GM19025 (cell line): ENCODE data around the gene DIS3L2.

Experiments used
- ATAC-seq: cut with Tn5 transposase; IDR thresholded peaks from one replicate; pipeline ENCODE4 v1.9.1; 2021; ENCODE audit warnings: mild to moderate bottlenecking, low read depth, moderate library complexity; ENCODE audit not compliant: unreplicated experiment

The DIS3L2 gene

DNA sequence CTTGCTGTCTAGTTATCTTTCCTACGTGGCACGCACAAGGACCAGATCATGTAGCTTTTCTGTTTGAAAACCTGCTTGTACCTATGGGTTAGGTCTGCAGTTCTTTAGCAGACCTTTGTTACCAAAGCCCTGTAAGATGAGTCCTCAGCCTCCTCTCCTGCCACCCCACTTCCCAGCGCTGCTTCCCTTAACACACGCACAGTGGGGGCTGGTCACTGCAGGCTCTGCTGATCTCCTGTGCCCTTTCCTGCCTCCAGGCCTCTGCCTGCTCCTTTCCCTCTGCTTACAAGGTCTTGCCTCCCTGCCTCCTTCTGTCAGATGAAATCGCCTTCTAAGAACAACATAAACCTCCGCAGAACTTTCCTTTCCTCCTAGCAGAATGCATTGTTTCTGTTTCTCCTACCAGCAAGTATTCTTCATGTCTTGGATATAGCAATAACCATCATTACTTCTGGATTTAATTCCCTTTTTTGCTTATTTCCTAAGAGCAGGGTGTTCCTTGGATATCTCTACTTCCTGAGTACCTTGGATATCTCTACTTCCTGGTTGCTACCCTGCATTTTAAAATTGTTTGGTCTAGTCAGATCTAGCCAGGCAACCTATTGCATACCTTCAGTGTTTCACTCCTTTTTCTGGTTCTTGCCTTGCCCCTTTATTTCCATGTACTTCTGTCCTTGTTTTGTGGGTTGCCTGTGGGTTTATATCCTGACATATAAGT lies 257.4 kb downstream of the DIS3L2 start:
- no peak for ATAC-seq

DNA sequence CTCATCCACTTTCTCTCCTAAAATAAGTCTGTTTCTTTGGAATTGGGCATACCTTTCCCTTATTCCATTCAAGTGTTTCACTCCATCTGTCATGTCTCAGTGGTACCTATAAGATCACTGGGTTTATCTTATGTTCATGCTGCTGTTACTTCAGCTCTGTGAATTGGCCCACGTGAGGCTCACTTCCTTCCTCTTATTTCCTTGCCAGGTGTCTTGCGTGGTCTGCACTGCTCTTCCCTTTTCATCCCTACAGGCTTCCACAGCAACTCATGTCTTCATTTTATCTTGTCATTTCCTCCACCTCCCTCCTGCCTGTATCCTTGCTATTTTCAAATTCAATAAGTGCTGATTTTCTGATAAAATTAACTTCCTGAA lies 258.0 kb downstream of the DIS3L2 start:
- ATAC-seq, result no peak

DNA sequence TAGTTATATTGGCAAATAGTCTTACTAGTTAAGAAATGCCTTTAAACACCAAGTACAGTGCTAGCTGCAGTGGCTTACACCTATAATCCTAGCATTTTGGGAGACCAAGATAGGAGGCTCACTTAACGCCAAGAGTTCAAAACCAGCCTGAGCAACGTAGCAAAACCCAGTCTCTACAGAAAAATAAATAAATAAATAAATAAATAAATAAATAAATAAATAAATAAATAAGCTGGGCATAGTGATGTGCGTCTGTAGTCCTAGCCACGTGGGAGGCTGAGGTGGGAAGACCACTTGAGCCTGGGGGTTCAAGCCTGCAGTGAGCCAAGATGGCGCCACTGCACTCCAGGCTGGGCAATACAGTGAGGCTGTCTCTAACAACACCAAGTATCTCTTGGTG lies 258.4 kb downstream of the DIS3L2 start:
- no peak for ATAC-seq

DNA sequence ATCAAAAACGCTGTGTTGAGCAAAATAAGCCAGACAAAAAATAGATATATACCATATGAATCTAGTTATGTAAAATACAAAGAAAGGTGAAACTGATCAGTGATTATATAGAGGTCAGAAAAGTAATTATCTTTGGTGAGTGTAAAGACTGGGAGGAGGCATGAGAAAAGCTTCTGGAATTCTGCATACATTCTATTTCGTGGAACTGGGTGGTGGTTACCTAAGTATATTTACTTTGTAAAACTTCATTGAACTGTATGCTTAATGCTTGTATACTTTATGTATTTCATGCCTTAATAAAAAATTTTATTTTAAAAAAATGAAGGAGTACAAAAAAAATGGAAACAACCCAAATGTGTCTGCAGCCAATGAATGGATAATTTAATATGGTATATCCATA lies 263.9 kb downstream of the DIS3L2 start:
- no peak for ATAC-seq

DNA sequence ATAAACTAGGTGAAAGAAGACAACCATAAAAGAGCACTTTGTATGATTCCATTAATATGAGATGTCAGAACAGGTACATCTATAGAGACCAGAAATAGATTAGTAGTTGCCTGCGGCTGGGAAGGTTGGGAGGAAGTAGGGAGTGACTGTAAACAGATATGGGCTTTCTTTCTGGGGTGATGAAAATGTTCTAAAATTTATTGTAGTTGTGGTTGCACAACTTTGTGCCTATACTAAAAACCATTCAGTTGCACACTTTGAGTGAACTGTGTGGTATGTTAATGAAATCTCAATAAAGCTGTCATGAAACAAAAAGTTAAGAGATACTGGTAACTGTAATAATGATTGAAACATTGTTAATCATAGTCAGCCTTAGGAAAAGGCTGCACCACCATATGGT lies 264.4 kb downstream of the DIS3L2 start:
- no peak for ATAC-seq

DNA sequence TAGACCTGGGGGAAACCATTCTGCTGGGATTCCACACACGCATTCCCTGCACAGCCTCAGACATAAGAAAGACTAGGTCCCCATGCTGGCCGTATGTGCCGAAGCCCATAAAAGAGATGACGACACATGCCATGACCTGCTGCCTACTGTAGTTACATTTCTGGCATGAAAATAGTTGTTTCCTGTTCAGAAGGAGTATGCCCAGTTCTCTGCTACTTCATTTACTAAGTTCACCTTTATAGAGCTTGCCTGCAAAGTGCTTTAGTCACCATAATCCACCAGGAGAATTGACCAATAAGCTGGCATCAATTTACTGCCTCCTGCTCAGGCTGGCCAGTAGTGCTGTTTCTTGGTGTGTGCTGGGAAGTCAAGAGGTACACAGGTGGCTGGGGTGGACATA lies 266.8 kb downstream of the DIS3L2 start:
- no peak for ATAC-seq

DNA sequence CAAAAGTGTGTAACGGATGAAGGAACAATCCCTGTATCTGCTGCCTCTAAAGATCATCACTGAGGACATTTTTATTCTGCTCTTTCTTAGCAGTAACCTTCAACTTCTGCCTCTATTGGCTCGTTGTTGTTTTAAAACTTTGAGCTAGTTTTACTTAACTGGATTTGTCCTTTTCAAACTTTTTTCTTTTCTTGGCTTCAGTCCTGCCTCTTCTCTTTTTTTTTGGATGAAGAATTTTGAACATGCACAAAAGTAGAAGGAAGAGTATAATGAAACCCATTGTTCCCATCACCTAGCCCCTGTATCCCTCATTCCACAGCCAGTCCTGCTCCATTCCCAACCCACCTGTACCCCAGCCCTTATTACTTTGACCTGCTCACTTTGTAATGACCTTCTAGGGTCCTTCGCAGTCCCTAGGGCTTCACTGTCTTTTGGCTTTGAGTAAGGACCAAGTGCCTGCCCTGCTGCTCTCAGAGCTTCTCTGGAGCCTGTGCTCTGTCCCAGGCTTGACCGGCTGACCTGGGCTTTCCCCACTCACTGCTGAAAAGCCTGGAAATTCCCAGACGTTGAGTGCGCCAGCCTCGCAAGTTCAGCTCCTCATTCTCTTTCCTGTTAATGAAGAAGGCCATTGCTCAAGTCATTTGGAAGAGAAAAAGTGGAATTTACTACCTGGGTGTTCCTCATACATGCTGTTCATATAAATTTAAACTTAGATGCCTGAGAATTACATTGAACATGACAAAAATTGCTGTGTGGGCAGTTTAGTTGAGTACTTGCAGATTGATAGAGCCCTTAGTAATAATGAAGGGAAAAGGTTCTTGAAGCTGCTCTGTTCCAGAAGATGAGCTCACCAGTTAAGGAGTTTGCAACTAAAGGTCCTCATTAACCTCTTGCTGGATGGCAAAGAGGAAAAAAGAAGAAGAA lies 267.7 kb downstream of the DIS3L2 start:
- no peak for ATAC-seq

DNA sequence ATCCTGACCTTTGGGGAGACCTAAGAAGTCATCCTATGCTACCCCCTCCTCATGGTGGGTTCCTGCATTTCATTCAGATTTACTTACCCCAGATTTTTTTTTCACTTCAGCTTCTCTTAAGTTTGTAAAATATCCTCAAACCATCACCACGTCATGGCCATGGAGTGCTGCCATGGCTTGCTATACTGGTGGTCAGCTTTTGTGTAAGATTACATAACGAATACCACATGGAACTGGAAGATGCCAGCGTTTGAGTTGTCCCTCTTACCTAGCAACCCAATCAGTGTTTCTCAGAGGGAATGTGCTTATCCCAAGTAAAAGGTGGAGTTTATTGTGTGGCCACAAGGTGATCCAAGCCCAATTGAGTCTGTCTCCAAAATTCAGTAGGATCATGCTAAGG lies 268.4 kb downstream of the DIS3L2 start:
- no peak for ATAC-seq

DNA sequence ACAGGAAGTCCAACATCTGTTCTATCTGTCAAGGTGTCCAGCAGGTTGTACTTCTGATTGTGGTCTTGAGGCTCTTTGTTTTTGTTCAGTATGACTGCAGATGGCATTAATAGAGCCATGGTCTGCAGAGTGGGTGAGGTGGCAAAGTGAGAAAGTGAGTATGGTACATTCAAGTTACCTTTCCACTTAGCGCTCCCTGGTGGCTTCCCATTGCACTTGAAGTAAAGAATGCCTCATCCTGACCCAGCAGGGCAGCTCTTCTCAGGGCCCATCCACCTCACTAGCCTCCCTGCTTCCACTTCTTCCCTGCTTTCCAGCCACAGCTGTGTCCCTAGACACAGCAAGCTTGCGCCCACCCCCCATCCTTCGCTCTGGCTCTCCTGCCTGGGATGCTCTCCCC lies 269.0 kb downstream of the DIS3L2 start:
- no peak for ATAC-seq

DNA sequence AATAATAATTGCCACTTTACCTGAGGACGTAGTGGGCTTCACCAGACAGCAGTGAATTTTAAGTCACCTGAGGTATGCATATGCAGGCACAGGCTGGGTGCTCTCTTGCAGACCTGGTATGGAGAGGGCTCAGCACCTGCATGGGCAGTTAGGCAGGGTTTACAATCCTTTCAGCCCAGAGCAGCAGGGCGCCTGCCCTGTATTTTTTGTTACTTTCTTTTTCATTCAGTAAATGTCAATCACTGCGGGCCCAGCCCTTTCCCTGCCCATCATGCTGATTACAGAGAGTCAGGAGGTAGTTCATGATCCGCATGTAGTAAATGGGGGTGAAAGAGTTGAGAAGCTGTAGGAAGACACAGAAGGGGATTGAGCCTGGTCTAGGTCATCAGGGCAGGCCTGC lies 270.0 kb downstream of the DIS3L2 start:
- no peak for ATAC-seq

DNA sequence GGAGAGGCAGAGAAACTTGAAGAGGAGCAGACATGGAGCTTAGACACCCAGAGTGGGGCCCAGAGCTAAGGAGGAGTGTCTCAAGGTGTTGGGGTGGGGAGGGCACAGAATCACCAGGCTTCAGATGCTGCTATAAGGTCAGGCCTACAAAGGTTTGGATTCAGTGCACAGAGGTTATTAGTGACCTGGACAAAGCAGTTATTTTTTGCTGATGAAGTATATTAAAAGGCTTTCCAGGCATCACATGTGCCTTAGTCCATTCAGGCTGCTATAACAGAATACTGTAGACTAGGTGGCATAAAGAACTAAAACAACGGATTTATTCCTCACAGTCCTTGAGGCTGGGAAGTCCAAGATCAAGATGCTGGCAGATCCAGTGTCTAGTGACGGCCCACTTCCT lies 271.4 kb downstream of the DIS3L2 start:
- ATAC-seq, result no peak

DNA sequence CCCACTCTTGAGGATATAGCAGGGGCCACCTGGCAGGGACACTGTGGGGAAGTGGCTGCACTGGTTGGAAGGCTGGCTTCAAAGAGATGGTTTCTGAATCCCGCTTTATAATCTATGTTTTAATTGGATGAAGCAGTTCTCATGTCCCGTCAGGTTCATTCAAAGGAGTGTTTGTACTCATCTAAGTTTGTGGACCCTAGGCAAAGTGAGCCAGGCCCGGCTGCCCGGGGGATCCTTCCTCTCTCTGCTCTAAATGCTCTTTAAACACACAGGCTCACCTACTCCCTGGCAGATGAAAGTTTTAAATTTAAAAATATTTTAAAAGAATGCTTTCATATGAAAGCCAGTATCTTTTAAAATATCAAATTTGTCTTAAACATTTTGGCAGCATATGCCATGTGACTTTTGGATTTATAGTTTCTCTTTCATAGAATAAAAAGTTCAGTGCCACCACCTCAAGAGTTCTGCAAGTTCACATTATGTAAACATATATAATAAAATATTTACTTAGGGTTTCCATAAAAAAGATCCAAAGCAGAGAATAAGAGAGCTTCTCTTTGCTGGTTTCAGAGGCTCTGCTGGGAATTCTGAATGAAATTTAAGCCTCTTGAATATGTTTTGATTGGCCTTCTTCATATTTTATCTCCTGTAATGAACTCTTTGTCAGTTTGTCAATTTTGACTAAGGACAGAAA lies 273.6 kb downstream of the DIS3L2 start:
- no peak for ATAC-seq

DNA sequence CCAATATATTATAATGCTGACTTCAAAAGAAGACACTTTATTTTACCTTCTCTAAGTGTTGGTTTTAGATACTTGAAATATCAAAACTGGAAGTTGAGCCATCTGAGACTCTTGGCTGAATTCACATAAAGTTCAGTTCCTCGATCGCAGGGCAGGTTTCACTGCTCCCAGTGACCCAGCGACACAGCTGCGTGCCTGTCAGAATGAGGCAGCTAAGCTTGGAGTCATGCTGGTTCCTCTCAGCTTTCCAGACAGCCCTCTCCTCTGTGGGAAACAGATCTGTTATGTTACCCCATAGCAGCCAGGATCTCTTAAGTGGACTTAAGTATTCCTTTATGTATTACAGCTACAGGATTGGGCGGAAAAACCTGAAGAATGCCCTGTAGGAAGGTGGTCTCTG lies 274.2 kb downstream of the DIS3L2 start:
- no peak for ATAC-seq

DNA sequence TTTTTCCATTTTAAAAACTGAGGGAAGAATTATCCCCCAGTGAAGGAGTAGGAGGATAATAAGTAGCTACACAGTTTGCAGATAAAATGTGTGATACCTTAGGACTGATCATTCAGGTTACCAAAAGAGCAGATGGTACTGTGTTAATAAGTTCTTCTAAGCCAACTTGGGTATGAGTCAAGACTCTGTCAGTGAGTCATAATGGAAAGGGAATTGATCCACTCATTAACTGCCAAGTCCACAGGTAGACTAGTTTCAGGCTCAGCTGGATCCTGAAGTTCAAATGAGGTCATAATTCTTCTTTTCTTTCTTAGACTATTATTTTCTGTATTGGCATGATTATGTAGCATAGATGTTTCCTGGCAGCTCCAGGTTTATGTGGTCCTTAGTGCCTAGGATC lies 274.7 kb downstream of the DIS3L2 start:
- ATAC-seq, result peak; percentile 79

DNA sequence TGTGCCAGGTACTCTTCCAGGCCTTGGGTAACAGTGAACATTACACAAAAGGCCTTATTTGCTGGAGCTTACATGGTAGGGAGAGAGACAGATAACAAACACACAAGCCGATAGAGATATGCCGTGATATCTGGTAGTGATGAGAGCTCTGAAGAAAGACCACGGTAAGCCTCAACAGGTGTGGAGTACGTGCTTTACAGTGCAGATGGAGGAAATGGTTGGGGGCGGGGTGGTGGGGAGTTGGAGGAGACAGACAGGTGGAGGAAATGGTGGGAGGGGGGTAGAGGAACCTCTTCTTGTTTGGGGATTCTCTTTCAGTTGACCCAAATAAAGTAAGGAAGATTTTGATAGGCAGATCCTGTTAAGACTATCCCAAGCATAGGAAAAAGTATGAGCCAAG lies 276.0 kb downstream of the DIS3L2 start:
- no peak for ATAC-seq

DNA sequence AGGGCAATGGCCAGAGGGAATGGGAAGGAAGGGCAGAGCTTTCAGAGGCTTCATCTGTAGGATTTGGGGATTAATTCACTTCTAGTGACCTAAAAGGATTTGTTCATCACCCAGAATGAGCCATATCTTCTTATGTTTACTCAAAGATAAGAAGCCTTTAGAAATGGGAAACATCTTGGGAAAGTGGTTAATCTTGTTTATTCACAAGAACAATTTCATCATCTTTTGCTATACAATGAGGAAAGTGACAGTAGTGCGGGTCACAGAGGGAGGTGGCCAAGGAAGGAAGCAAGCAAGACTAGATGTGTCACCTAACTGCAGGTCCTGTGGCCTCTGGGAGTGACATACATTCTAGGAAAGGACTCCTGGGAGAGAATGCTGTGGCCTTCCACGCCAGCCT lies 276.6 kb downstream of the DIS3L2 start:
- no peak for ATAC-seq

DNA sequence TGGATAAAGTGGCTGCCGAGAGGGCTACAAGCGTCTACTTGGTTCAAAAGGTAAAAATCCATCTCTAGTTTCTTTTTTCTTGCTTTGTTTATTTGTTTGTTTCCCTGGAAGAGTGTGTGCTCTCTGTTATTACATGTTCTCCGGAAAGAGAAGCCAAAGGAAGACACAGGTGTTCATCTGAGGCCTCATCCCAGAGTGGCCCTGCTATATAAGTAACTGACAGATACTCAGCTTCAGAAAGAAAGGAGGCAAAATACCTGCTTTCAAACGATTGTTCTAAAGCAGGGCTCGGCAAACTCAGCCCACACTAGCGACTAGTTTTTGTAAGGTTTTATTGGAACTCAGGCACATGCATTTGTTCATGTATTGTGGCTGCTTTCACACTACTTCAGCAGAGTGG lies 277.1 kb downstream of the DIS3L2 start:
- ATAC-seq, result no peak

DNA sequence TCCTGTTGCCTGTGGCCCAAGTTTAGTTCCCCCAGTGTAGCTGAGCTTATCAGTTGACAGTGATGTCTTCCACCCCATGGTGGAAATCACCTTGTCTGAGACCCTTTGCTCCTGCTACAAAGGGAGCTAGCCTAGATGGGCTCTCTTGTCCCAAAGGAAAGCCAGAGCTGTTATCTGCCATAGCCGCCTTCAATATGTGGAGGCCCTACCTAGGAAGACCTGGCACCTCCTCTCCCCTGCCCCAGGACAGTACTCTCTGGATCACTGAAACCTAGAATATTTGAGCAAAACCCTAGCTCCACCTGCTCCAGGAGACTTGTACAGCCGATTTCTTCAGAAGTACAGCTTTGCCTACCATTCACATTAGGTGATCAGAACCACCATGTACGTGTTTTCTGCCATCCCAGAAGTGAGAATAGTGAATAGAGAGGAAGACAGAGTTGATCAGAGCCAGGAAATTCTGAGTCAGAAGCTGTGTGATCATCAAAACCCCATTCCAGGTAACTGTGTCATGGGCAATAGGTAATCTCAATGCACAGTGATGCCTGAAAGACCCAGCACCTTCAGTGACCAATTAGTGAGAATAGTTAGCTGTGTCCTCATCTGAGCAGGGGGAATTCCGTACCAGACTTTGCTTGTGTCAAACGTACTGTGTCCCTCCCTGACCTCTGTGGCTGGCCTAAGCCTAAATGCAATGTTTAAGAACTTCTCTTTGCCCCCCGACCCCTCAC lies 278.6 kb downstream of the DIS3L2 start:
- ATAC-seq, result no peak

DNA sequence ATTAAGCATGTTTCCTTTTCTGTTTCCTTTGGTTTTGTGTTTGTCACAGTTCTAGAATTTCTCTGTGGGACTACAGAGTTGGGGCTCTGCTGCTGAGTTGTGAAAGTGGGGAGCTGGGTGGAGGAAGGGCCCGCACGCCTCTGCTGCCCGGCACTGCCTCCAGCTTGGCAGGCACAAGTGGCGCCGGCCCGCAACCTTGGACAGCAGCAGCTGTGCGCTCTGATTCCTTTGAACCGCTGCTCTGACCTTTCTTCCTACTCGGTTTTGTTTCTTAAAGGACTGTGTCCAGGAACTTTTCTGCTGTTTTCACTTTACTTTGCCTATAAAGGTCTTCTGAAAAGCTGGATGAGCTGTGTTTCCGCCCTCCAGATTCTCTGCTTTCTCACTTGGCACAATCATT lies 279.4 kb downstream of the DIS3L2 start:
- ATAC-seq, result no peak

DNA sequence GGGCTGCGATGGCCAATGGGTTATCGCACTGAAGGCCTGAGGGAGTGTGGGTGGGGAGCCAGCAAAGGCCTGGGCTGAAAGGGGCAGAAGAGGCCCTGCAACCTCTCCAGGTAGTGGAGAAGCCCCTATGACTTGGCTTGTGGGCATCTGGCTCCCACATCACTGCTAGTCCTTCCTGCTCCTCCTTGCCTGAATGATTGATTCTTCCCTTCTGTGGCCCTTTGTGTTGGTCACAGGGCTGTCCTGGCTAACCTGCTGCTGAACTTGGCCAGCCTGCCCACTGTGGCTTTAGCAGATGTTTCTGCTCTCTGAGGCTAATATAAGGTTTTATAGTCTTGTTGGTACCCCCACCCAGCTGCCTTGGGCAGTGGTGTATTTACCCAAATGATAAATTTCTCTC lies 280.8 kb downstream of the DIS3L2 start:
- ATAC-seq, result no peak

DNA sequence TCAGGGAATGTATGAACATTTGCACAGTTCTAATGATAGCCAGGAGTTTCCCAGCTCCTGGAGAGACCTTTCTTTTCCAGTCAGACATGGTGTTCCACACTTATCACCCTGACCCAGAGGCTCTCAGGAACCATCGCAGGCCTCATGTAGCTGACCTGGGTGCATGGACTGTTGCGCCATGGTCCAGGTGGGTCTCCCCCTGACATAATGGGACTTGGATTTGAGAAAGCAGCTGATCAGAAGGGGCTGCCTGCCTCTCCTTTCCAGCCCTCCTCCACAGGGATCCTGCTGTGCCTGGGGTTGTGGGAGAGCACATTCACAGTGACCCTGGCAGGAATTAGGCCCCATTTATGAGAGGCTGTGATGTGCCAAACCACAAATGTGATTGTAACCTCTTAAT lies 283.6 kb downstream of the DIS3L2 start:
- ATAC-seq, result no peak
